ENCODE measurements around the gene SMIM41.

- TF ChIP-seq CTCF (IDR thresholded peaks at IDR 0.05) (no peak), POLR2A (IDR thresholded peaks at IDR 0.05; ENCODE audit: low read depth) (no peak)
Measured at GRCh38 chr12:52083638-52083996, 4.1 kb downstream of the SMIM41 start.
